HFFc6 (cell line): ENCODE results near the gene KCMF1. TPM values are rescaled to one million over a fixed set of nuclear protein-coding genes. Genes with fewer than 3 reads are reported as not detected.
A peak's percentile ranks its signal among the peaks of the same experiment; 100 is the strongest.

ENCODE experiments used
- DNase-seq: peaks from one replicate; pipeline ENCODE4 v3.0.0-alpha.2; 2018
- H3K27ac Mint-ChIP-seq: 2 replicates; pipeline ENCODE4 v1.8.0; 2020; ENCODE audit warnings: mild to moderate bottlenecking, mixed read lengths
- H3K27me3 Mint-ChIP-seq: 2 replicates; pipeline ENCODE4 v1.8.0; 2021; ENCODE audit warnings: mild to moderate bottlenecking, moderate library complexity, mixed read lengths; ENCODE audit not compliant: insufficient read depth
- H3K36me3 Mint-ChIP-seq: 2 replicates; pipeline ENCODE4 v1.8.0; 2021; ENCODE audit warnings: low read depth, mixed read lengths
- H3K4me1 Mint-ChIP-seq: 2 replicates; pipeline ENCODE4 v1.8.0; 2020; ENCODE audit warnings: low read depth, mixed read lengths
- H3K4me3 Mint-ChIP-seq: 2 replicates; pipeline ENCODE4 v1.8.0; 2020; ENCODE audit warnings: mild to moderate bottlenecking, moderate library complexity, mixed read lengths
- H3K9me3 Mint-ChIP-seq: 2 replicates; pipeline ENCODE4 v1.8.0; 2020; ENCODE audit warnings: mild to moderate bottlenecking, mixed read lengths
- total RNA-seq, 6 experiments: library from RNA; stranded (reverse); fragmentation: NEBNext Ultra II Directional; extraction: Animal tissue kit (Norgen Biotek cat#: 25700); gene quantifications; 2 replicates in 1 of 6; 3 replicates in 5 of 6; pipeline ENCODE4 v1.2.3, GENCODE V29; 2021
- TF ChIP-seq, protein P1 (sequence below): fragments of 200-600 bp; sonication (generic); IDR thresholded peaks from 2 replicates; pipeline ENCODE4 v1.5.0; 2021; ENCODE audit warnings: antibody characterized with exemption, mild to moderate bottlenecking

Gene KCMF1
- total RNA-seq, 6 experiments from 2014 or later: 95.7 to 105 (median 101) TPM

DNA sequence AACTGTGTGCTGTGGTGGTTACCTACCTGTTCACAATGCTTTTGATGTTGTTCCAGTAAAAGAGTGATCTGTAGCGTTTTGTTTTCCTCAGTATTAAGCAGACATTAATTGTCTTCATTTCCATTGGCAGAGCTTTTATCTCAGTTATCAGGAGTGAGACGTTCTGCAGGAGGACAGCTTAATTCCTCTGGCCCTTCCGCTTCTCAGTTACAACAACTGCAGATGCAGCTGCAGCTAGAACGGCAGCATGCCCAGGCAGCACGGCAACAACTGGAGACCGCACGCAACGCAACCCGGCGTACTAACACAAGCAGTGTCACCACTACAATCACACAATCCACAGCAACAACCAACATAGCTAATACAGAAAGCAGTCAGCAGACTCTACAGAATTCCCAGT lies 78.3 kb downstream of the KCMF1 start:
- Mint-ChIP-seq H3K27ac (no peak overlapping the region), H3K4me1 (peaks cover 34% of the 10 kb centered on the region), H3K4me3 (no peak overlapping the region), H3K27me3 (peaks cover 8% of the 10 kb centered on the region; the same call in 1 of the 2 replicates), H3K36me3 (peaks cover 49% of the 10 kb centered on the region), H3K9me3 (no peaks in the 10 kb centered on the region)
- DNase-seq: no peak
- TF ChIP-seq, protein P1, sequence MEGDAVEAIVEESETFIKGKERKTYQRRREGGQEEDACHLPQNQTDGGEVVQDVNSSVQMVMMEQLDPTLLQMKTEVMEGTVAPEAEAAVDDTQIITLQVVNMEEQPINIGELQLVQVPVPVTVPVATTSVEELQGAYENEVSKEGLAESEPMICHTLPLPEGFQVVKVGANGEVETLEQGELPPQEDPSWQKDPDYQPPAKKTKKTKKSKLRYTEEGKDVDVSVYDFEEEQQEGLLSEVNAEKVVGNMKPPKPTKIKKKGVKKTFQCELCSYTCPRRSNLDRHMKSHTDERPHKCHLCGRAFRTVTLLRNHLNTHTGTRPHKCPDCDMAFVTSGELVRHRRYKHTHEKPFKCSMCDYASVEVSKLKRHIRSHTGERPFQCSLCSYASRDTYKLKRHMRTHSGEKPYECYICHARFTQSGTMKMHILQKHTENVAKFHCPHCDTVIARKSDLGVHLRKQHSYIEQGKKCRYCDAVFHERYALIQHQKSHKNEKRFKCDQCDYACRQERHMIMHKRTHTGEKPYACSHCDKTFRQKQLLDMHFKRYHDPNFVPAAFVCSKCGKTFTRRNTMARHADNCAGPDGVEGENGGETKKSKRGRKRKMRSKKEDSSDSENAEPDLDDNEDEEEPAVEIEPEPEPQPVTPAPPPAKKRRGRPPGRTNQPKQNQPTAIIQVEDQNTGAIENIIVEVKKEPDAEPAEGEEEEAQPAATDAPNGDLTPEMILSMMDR: no peak

DNA sequence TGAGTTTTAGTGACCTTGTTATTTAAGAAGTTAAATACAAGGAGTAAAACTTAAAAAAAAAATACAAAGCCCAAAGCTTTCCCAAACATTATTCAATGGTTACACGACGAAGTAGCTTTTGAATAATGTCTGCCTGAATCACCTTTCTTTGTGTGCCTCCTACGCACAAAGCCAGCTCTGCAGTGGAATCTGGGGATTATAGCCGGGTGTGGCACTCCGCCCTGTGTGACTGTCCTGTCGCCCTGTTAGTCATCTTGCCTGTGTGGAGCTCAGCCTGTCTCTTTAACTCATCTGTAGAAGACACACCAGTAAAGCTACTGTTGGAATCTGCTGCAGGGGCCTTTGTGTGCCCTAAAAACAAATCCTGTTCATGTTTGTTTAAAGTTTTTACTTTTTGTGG lies 82.8 kb downstream of the KCMF1 start:
- Mint-ChIP-seq H3K9me3 (no peaks in the 10 kb centered on the region), H3K27ac (peak overlapping the region; percentile 74), H3K4me1 (peaks cover 77% of the 10 kb centered on the region), H3K4me3 (peak overlapping the region; percentile 41), H3K36me3 (peaks cover 60% of the 10 kb centered on the region), H3K27me3 (peaks cover 17% of the 10 kb centered on the region)
- TF ChIP-seq, protein P1: no peak
- DNase-seq: peak; percentile 70

DNA sequence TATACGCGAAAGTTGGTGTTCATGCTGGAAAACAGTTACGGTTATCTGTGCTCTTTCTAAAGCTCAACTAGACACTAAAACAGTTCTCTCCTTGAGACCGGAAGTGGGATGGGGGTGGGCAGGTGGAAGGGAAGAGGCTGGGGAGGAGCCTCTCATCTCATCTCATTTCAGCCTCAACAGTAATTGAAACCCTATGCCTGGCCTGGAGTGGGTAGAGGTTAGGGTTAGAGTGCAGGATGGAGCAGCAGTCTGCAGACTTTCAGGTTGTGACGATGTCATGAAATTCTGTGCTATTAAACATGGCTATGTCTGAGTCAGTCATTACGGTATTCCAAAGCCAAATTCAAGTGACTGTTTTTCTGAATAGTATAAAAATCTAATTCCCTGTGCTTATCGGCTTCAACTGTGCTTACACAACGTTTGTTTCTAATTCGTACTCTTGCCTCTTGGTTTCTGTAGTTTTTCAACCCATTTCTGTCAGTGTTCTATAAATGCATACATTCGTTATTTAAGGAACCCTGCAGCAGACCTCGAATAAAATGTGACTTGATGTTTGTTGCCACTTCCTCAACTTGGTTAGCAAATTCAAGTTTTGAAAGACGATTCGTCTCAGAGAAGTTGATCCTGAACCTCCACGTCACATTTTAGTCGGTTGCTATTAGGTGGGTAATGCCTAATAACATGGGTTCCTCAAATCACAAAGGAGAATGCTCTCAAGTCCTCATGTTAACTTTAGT lies 86.4 kb downstream of the KCMF1 start:
- Mint-ChIP-seq H3K27ac (peak overlapping the region; percentile 45; the same call in 1 of the 2 replicates), H3K9me3 (no peaks in the 10 kb centered on the region), H3K4me3 (no peak overlapping the region), H3K36me3 (peaks cover 42% of the 10 kb centered on the region), H3K4me1 (peaks cover 72% of the 10 kb centered on the region), H3K27me3 (peaks cover 17% of the 10 kb centered on the region)
- DNase-seq: no peak
- TF ChIP-seq, protein P1: no peak

DNA sequence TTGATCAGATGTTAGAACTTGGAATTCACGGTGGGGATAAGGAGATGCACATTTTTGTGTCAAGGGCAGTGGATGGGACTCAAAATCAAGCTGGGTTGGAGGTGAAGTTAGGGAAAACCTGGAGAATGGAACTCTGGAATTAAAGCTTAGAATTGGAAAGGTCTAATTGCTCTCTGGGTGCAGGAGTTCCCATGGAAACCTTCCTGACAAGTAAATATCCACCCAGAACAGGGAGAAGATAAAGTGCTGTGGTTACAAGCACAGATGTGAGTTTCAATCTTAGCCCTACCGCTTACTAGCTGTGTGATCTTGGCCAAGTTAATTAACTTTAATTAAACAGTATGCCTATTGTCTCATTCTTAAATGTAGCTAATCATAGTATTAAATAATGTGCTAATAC lies 90.9 kb downstream of the KCMF1 start:
- no peaks in the 10 kb centered on the region for H3K9me3 Mint-ChIP-seq
- H3K27me3 Mint-ChIP-seq: peaks cover 14% of the 10 kb centered on the region
- peaks cover 44% of the 10 kb centered on the region for H3K4me1 Mint-ChIP-seq
- no peak overlapping the region for H3K4me3 Mint-ChIP-seq
- TF ChIP-seq, protein P1: no peak
- no peak for DNase-seq
- H3K27ac Mint-ChIP-seq: no peak overlapping the region
- H3K36me3 Mint-ChIP-seq: peaks cover 13% of the 10 kb centered on the region; the same call in 1 of the 2 replicates

DNA sequence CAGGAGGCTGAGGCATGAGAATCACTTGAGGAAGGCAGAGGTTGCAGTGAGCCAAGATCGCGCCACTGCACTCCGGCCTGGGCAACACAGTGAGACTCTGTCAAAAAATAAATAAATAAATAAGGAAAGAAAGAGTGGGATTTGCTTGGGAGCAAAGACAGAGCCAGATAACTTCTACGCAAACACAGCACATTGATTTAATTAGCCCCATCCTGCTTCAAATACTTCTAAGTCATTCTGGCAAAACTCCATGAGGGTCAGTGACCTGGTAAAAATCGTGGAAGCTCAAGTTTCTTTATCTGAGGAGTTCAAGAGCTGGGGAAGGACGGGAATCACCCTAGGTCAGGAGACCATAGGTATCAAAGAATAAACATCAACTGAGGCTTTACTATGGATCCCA lies 91.6 kb downstream of the KCMF1 start:
- Mint-ChIP-seq H3K27ac (no peak overlapping the region), H3K9me3 (no peaks in the 10 kb centered on the region), H3K4me3 (no peak overlapping the region), H3K4me1 (peaks cover 44% of the 10 kb centered on the region), H3K36me3 (peaks cover 7% of the 10 kb centered on the region; the same call in 1 of the 2 replicates), H3K27me3 (peaks cover 9% of the 10 kb centered on the region)
- peak; percentile 24 for DNase-seq
- TF ChIP-seq, protein P1: no peak
